Stimulated activated CD4-positive, alpha-beta T cell treated with anti-CD3 and anti-CD28 coated beads, Interleukin-12 subunit alpha, Interleukin-12 subunit beta, amount 100 ng/mL, for 4 hours (primary cell): ENCODE results near the gene IQCE.

Experiments
- DNase-seq: peaks from one replicate; pipeline ENCODE4 v3.0.0-alpha.2; 2020

Gene IQCE

DNA sequence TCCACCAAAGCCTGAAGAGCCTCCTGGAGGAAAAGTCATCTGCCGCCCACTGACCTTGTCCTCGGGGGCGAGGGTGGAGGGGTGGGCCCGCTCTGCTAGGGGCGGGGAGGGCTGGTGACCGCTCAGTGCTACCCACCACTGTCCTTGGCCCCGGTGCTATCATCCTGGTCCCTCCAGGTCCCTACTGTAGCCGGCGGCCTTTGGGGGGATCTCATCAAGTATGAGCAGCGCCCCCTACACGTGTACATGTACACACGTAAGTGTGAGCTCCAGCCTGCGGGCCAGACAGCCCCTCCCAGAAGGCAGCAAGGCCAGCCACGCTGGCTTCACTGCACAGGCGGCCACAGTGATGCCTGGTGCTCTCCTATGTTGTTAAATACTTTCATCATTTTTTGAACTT lies 92.6 kb downstream of the IQCE start:
- DNase-seq = no peak

GRCh38 chr7:2651847-2652735 lies 93.3 kb downstream of the IQCE start:
- no peak for DNase-seq

DNA sequence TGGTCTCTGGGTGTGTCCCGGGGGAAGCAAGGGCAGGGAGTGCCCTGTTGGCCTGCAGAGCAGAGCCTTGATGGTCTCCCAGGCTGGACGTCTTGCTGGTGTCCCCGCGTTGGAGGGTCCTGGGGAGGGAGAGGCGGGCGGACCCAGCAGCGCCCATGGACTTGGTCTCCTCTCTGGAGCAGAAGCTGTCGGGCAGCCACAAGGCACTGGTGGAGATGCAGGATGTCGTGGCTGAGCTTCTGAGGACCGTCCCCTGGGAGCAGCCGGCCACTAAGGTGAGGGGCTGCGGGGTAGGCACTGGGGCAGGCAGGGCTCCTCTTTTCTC lies 93.9 kb downstream of the IQCE start:
- no peak for DNase-seq

DNA sequence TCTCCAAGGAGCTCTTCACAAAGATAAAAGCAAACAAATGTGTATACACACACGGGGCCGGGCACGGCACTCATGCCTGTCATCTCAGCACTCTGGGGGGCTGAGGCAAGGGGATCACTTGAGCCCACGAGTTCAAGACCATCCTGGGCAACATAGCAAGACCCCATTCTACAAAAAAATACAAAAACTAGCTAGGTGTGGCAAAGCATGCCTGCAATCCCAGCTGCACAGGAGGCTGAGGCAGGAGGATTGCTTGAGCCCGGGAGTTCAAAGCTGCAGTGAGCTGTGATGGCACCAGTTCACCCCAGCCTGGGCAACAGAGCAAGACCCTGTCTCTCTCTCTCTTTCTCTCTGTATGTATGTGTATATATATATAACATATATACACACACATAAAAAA lies 95.3 kb downstream of the IQCE start:
- no peak for DNase-seq

DNA sequence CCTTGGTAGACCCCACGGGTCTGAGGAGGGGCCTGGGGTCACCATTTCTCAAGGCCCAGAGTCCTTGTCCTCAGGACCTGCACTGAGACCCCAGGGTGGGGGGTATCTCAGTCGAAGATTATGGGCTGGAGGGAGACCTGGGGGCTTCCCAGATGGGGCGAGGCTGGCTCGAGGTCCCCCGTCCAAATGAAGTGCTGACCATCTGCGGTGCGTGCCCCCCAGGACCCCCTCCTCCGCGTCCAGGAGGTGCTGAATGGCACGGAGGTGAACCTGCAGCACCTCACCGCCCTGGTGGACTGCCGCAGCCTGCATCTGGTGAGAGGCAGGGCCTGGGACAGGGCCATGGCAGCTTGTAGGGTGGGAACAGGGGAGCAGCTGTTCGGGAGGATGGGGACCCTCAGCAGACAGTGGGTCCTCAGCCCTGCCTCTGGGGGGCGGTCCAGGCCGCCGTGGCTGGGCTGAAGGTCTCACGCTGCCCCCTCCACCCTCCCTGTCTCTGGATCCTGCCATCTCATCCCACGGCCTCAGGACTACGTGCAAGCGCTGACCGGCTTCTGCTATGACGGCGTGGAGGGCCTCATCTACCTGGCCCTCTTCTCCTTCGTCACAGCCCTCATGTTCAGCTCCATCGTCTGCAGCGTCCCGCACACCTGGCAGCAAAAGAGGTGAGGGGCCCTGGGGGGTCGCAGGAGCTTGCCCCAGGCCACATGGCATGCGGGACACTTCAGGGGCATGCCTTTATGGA lies 97.3 kb downstream of the IQCE start:
- no peak for DNase-seq

- DNase-seq = no peak
These were observed 98.4 kb downstream of the IQCE start for GRCh38 chr7:2657208-2657607.

GRCh38 chr7:2657920-2658671 lies 99.3 kb downstream of the IQCE start:
- DNase-seq = no peak

DNA sequence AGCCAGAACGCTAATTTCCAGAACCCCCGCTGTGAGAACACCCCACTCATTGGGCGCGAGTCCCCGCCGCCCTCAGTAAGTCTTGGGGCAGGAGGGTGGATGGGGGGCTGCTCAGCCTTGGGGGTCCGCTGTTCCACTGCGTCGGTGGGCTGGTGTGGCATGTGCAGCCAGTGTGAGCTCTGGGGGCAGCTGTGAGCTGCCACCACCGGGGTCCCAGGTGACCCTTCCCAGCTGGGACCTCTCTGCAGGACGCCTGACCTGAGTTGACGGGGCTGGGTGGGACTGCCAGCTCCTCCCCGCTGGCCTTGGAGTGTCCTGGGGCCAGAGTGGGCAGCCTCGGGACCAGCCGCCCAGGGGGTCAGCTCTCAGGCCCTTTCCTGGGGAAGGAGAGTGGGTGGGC lies 100.2 kb downstream of the IQCE start:
- DNase-seq = no peak

DNA sequence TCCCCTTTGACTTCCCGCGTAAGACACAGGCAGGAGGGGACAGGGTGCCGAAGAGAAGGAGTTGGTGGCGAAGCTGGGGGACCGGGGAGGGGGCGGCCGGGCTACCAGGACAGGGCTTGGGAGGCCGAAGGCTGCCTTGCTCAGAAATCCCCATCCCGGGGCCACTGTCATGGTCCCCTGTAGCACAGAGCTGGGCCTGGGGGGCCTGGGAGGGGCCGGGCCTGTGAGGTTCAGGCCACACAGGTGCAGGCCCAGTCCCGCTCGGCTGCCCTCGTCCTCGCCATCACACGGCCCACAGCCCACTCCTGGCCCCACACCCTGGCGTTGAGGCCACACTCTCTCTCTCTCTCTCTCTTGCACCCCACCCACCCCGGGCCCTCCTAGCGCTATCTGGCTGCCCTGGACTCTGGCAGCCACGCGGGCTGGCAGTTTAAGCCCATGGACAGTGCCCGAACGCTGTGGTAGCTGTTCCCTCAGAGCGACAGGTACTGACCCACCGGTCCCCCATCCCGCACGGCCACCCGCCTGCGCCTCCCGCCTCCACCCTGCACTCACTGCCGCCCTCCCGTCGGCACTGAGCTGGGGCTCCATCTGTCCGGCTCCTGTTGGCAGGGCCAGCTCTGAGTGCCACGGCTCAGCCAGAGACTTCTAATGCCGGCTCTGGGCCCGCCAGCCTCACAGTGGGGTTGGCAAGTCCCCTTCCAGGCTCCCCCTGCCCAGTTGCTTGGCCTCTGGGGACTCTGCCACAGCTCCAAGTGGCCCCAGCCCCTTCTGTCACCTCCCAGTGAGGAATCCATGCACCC lies 101.0 kb downstream of the IQCE start:
- DNase-seq = no peak

GRCh38 chr7:2660359-2661095 lies 101.7 kb downstream of the IQCE start:
- DNase-seq = no peak

- DNase-seq = no peak
These were observed 102.3 kb downstream of the IQCE start for GRCh38 chr7:2661096-2661449.

- no peak for DNase-seq
These were observed 103.0 kb downstream of the IQCE start for GRCh38 chr7:2661602-2662272.

DNA sequence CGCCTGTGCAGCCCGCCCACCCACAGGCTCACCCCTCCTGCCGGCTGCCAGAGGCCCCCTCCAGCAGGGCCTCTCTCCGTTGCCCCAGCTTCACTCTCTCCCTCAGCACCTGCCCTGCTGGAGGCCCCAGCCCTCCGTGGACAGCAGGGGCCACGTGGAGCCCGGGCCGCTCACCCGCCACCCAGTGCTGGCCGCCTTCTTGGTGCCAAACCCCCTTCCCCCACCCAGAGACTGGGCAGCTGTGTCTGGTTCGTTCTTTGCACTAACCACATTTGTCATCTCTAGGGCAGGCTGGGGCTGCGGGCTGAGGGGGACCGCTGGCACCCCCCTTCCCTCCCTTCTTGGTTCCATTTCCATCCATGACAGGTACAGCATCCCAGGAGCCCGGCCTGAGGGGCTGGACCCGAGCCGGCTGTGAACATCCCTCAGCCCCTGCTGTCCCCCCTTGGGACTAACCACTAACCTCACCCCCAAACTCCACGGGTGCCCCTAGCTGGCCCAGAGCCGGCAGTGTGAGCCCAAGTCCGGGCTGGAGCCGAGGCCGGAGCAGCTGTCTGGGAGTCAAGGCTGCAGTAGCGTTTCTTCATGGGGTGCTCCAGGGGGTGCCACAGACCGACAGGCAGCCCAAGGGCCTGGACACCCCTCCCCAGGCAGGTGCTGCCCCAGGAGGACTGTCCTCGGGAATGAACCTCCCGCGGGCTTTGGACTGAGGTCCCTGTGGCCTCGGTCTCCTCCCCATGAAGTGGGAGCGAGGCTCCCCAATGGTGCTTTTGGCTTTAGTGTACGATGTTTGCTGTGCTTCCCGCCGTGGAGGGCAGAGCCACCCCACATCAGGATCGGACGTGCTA lies 103.7 kb downstream of the IQCE start:
- no peak for DNase-seq

DNA sequence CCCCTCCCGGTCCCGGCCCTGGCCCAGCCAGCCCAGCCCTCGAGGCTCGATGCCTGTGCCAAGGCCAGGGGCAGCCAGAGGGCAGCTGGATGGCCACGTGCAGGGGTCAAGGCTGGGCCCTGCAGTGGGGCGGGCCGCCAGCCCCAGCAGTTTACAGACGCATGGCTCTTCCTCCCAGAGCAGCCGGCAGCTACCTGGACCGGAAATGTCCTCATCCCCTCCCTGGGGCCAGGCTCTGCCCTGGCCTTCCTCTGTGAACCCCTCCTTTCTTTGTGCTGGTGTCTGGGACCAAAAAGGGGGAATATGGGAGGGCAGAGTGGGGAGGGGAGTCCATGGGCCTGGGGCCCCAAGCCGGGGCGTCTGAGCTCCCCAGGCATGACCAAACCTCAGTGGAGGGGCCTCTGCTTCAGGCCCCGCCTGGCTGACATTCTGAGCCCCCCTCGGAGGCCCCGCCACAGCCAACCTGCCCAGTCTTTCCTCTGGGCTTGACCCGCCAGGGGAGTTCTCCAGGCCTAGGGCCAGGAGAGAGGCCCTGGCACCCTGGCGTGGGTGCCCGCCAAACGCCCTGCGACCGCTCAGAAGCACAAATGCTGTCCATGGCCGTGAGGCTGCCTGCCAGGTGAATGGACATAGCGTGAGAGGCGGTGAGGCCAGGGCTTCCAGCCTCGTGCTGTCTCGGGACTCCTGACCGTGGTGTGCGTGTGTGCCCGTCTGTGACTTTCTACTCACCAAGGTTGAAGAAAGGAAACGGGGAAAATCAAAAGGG lies 104.5 kb downstream of the IQCE start:
- no peak for DNase-seq

GRCh38 chr7:2663960-2664359 lies 105.2 kb downstream of the IQCE start:
- no peak for DNase-seq
